IPS-20b (cell line): ENCODE data around the gene TUBB6.

Source experiments
- H3K27ac ChIP-seq: one replicate; pipeline ENCODE4 v1.5.1; 2013; ENCODE audit warnings: low read length
- H3K27me3 ChIP-seq: 2 replicates; pipeline ENCODE4 v1.6.1; 2013; ENCODE audit warnings: mild to moderate bottlenecking, low read length, inconsistent platforms; ENCODE audit not compliant: insufficient read depth
- H3K36me3 ChIP-seq: 2 replicates; pipeline ENCODE4 v1.6.1; 2013; ENCODE audit warnings: low read depth, mild to moderate bottlenecking, inconsistent platforms, low read length, moderate library complexity; ENCODE audit not compliant: insufficient read depth
- H3K4me1 ChIP-seq: 2 replicates; pipeline ENCODE4 v1.6.1; 2013; ENCODE audit warnings: mild to moderate bottlenecking, control low read depth, inconsistent platforms, low read length, moderate library complexity; ENCODE audit not compliant: insufficient read depth
- H3K4me3 ChIP-seq: 2 replicates; pipeline ENCODE4 v1.5.1; 2013; ENCODE audit warnings: mild to moderate bottlenecking, low read length, inconsistent platforms
- H3K9ac ChIP-seq: 2 replicates; pipeline ENCODE4 v1.6.1; 2013; ENCODE audit warnings: low read depth, mild to moderate bottlenecking, inconsistent platforms, low read length, moderate library complexity
- H3K9me3 ChIP-seq: 2 replicates; pipeline ENCODE4 v1.6.1; 2013; ENCODE audit warnings: mild to moderate bottlenecking, low read depth, low read length, inconsistent platforms; ENCODE audit not compliant: insufficient read depth

TUBB6 gene

GRCh38 chr18:12306752-12307700 is 1.0 kb upstream of the TUBB6 start:
- Histone ChIP-seq H3K27me3 (peaks cover 51% of the 10 kb centered on the region), H3K4me3 (peak overlapping the region; percentile 64), H3K27ac (no peak overlapping the region), H3K36me3 (peaks cover 25% of the 10 kb centered on the region), H3K9ac (peak overlapping the region; percentile 46; the same call in 1 of the 2 replicates), H3K9me3 (peaks cover 3% of the 10 kb centered on the region; the same call in 1 of the 2 replicates), H3K4me1 (peaks cover 11% of the 10 kb centered on the region)

- no peak overlapping the region for H3K27ac ChIP-seq
- H3K9ac ChIP-seq = peak overlapping the region; percentile 76; the same call in 1 of the 2 replicates
- H3K4me3 ChIP-seq = peak overlapping the region; percentile 84
- H3K9me3 ChIP-seq = peaks cover 5% of the 10 kb centered on the region; the same call in 1 of the 2 replicates
- H3K36me3 ChIP-seq = peaks cover 38% of the 10 kb centered on the region
- peaks cover 15% of the 10 kb centered on the region for H3K4me1 ChIP-seq
- peaks cover 51% of the 10 kb centered on the region for H3K27me3 ChIP-seq
Measured at GRCh38 chr18:12308386-12309100, 502 bp downstream of the TUBB6 start.

- Histone ChIP-seq H3K27ac (no peak overlapping the region), H3K4me1 (peaks cover 15% of the 10 kb centered on the region), H3K9ac (peak overlapping the region; percentile 76; the same call in 1 of the 2 replicates), H3K9me3 (peaks cover 5% of the 10 kb centered on the region; the same call in 1 of the 2 replicates), H3K4me3 (peak overlapping the region; percentile 84), H3K27me3 (peaks cover 42% of the 10 kb centered on the region), H3K36me3 (peaks cover 50% of the 10 kb centered on the region)
Measured at GRCh38 chr18:12309683-12310198, 1.7 kb downstream of the TUBB6 start.

GRCh38 chr18:12310762-12311161 is 2.7 kb downstream of the TUBB6 start:
- Histone ChIP-seq H3K4me3 (no peak overlapping the region), H3K9me3 (peaks cover 5% of the 10 kb centered on the region; the same call in 1 of the 2 replicates), H3K36me3 (peaks cover 60% of the 10 kb centered on the region), H3K27me3 (peaks cover 32% of the 10 kb centered on the region), H3K9ac (no peak overlapping the region), H3K27ac (no peak overlapping the region), H3K4me1 (peaks cover 15% of the 10 kb centered on the region)

GRCh38 chr18:12312976-12313375 is 4.9 kb downstream of the TUBB6 start:
- Histone ChIP-seq H3K27me3 (peaks cover 13% of the 10 kb centered on the region; the same call in 1 of the 2 replicates), H3K9ac (no peak overlapping the region), H3K4me3 (no peak overlapping the region), H3K9me3 (peaks cover 5% of the 10 kb centered on the region; the same call in 1 of the 2 replicates), H3K27ac (no peak overlapping the region), H3K4me1 (peaks cover 6% of the 10 kb centered on the region), H3K36me3 (peaks cover 76% of the 10 kb centered on the region)

GRCh38 chr18:12313530-12314245 is 5.6 kb downstream of the TUBB6 start:
- Histone ChIP-seq H3K4me3 (no peak overlapping the region), H3K9me3 (peaks cover 5% of the 10 kb centered on the region; the same call in 1 of the 2 replicates), H3K36me3 (peaks cover 76% of the 10 kb centered on the region), H3K27me3 (peaks cover 11% of the 10 kb centered on the region; the same call in 1 of the 2 replicates), H3K4me1 (peaks cover 6% of the 10 kb centered on the region), H3K27ac (no peak overlapping the region), H3K9ac (no peak overlapping the region)

- peaks cover 72% of the 10 kb centered on the region for H3K36me3 ChIP-seq
- peaks cover 5% of the 10 kb centered on the region; the same call in 1 of the 2 replicates for H3K9me3 ChIP-seq
- no peak overlapping the region for H3K4me3 ChIP-seq
- H3K27ac ChIP-seq = no peak overlapping the region
- H3K4me1 ChIP-seq = peaks cover 4% of the 10 kb centered on the region
- H3K9ac ChIP-seq = no peak overlapping the region
- peaks cover under 1% of the 10 kb centered on the region; the same call in 1 of the 2 replicates for H3K27me3 ChIP-seq
Measured at GRCh38 chr18:12314591-12315305, 6.7 kb downstream of the TUBB6 start.

GRCh38 chr18:12315490-12315889 is 7.4 kb downstream of the TUBB6 start:
- H3K36me3 ChIP-seq = peaks cover 69% of the 10 kb centered on the region

GRCh38 chr18:12315911-12316310 is 7.9 kb downstream of the TUBB6 start:
- H3K4me1 ChIP-seq = peaks cover 3% of the 10 kb centered on the region; the same call in 1 of the 2 replicates
- H3K9me3 ChIP-seq = peaks cover 5% of the 10 kb centered on the region; the same call in 1 of the 2 replicates
- H3K4me3 ChIP-seq = no peak overlapping the region
- peaks cover 69% of the 10 kb centered on the region for H3K36me3 ChIP-seq
- no peak overlapping the region for H3K9ac ChIP-seq
- H3K27me3 ChIP-seq = no peaks in the 10 kb centered on the region
- H3K27ac ChIP-seq = no peak overlapping the region

More at GRCh38 chr18:12315490-12315889, 7.4 kb downstream of the TUBB6 start:
- H3K27me3 ChIP-seq = no peaks in the 10 kb centered on the region
- no peak overlapping the region for H3K27ac ChIP-seq
- no peak overlapping the region for H3K9ac ChIP-seq
- peaks cover 5% of the 10 kb centered on the region; the same call in 1 of the 2 replicates for H3K9me3 ChIP-seq
- no peak overlapping the region for H3K4me3 ChIP-seq
- H3K4me1 ChIP-seq = peaks cover 3% of the 10 kb centered on the region; the same call in 1 of the 2 replicates

- no peaks in the 10 kb centered on the region for H3K9me3 ChIP-seq
- H3K9ac ChIP-seq = no peak overlapping the region
- peaks cover 3% of the 10 kb centered on the region; the same call in 1 of the 2 replicates for H3K4me1 ChIP-seq
- H3K27ac ChIP-seq = no peak overlapping the region
- no peaks in the 10 kb centered on the region for H3K27me3 ChIP-seq
- no peak overlapping the region for H3K4me3 ChIP-seq
- H3K36me3 ChIP-seq = peaks cover 61% of the 10 kb centered on the region
Measured at GRCh38 chr18:12317664-12318333, 9.8 kb downstream of the TUBB6 start.
